ENCODE measurements around the gene ANKS1B. TPM values are rescaled to one million over a fixed set of nuclear protein-coding genes. Genes with fewer than 3 reads are reported as not detected.

Gene ANKS1B
- total RNA-seq, 1 experiment from 2014 or later = 0.54 TPM

DNA sequence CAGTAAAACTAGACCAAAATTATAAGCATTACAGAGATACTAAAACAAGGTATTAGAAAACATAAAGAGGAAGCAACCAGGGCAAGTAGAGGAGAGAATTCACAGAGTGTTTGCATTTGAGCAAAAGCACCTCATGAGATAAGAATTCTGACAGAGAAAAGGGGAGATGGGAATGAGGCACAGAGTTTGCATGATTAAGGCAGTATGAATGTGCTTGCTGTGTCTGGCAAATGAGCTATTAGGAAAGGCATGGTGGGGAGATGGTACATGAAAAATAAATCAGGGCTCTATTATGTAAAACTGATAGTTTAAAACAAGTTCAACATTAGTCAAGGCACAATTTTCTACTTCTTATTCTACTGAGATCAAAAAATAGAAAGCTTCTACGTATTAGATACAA lies 314.1 kb downstream of the ANKS1B start:
- peaks cover 13% of the 10 kb centered on the region for H3K27me3 ChIP-seq (ENCODE audit: insufficient read depth, low read length)
- H3K9me3 ChIP-seq (ENCODE audit: control insufficient read depth in 1 of 2, insufficient read depth in 1 of 2, low read depth in 1 of 2, low read length in 2 of 2) = no peaks in the 10 kb centered on the region
- H3K9me2 ChIP-seq (ENCODE audit: insufficient read depth) = no peaks in the 10 kb centered on the region
- no peaks in the 10 kb centered on the region for H3K79me2 ChIP-seq (ENCODE audit: insufficient read depth, low read length)
- H3K4me1 ChIP-seq (ENCODE audit: control insufficient read depth in 1 of 2, insufficient read depth in 2 of 2, low read length in 2 of 2) = no peaks in the 10 kb centered on the region
- TF ChIP-seq SP1 (IDR thresholded peaks at IDR 0.05; ENCODE audit: low read depth) (no peak), POLR2AphosphoS5 (IDR thresholded peaks at IDR 0.05; ENCODE audit: low read depth, low read length) (no peak), EZH2phosphoT487 (IDR thresholded peaks at IDR 0.05; ENCODE audit: borderline replicate concordance) (no peak), SIN3A (IDR thresholded peaks at IDR 0.05; ENCODE audit: low read depth) (no peak), SRF (IDR thresholded peaks at IDR 0.05; ENCODE audit: low read depth) (no peak), EGR1 (IDR thresholded peaks at IDR 0.05; ENCODE audit: low read depth) (no peak), CEBPB (IDR thresholded peaks at IDR 0.05; ENCODE audit: low read depth) (no peak), CBX3 (IDR thresholded peaks at IDR 0.05; ENCODE audit: low read depth) (no peak), TCF7L2 (IDR thresholded peaks at IDR 0.05; ENCODE audit: borderline replicate concordance, extremely low read depth, insufficient read depth, insufficient read length) (no peak), FOSL1 (IDR thresholded peaks at IDR 0.05; ENCODE audit: low read depth) (no peak), ZFX (IDR thresholded peaks at IDR 0.05) (no peak), ELF1 (IDR thresholded peaks at IDR 0.05; ENCODE audit: borderline replicate concordance, low read depth) (no peak), JUND (IDR thresholded peaks at IDR 0.05) (no peak), RAD21 (IDR thresholded peaks at IDR 0.05; ENCODE audit: low read depth) (no peak)
- TF ChIP-seq, protein P1, sequence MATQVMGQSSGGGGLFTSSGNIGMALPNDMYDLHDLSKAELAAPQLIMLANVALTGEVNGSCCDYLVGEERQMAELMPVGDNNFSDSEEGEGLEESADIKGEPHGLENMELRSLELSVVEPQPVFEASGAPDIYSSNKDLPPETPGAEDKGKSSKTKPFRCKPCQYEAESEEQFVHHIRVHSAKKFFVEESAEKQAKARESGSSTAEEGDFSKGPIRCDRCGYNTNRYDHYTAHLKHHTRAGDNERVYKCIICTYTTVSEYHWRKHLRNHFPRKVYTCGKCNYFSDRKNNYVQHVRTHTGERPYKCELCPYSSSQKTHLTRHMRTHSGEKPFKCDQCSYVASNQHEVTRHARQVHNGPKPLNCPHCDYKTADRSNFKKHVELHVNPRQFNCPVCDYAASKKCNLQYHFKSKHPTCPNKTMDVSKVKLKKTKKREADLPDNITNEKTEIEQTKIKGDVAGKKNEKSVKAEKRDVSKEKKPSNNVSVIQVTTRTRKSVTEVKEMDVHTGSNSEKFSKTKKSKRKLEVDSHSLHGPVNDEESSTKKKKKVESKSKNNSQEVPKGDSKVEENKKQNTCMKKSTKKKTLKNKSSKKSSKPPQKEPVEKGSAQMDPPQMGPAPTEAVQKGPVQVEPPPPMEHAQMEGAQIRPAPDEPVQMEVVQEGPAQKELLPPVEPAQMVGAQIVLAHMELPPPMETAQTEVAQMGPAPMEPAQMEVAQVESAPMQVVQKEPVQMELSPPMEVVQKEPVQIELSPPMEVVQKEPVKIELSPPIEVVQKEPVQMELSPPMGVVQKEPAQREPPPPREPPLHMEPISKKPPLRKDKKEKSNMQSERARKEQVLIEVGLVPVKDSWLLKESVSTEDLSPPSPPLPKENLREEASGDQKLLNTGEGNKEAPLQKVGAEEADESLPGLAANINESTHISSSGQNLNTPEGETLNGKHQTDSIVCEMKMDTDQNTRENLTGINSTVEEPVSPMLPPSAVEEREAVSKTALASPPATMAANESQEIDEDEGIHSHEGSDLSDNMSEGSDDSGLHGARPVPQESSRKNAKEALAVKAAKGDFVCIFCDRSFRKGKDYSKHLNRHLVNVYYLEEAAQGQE (IDR thresholded peaks at IDR 0.05; ENCODE audit: low read depth) = no peak
- TF ChIP-seq, protein P2, sequence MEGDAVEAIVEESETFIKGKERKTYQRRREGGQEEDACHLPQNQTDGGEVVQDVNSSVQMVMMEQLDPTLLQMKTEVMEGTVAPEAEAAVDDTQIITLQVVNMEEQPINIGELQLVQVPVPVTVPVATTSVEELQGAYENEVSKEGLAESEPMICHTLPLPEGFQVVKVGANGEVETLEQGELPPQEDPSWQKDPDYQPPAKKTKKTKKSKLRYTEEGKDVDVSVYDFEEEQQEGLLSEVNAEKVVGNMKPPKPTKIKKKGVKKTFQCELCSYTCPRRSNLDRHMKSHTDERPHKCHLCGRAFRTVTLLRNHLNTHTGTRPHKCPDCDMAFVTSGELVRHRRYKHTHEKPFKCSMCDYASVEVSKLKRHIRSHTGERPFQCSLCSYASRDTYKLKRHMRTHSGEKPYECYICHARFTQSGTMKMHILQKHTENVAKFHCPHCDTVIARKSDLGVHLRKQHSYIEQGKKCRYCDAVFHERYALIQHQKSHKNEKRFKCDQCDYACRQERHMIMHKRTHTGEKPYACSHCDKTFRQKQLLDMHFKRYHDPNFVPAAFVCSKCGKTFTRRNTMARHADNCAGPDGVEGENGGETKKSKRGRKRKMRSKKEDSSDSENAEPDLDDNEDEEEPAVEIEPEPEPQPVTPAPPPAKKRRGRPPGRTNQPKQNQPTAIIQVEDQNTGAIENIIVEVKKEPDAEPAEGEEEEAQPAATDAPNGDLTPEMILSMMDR (IDR thresholded peaks at IDR 0.05 in 2 of 3, conservative IDR thresholded peaks at IDR 0.05 in 1 of 3; ENCODE audit: borderline replicate concordance in 1 of 3, insufficient read depth in 1 of 3, low read depth in 2 of 3, low read length in 2 of 3) = no peak
- TF ChIP-seq, protein P3, sequence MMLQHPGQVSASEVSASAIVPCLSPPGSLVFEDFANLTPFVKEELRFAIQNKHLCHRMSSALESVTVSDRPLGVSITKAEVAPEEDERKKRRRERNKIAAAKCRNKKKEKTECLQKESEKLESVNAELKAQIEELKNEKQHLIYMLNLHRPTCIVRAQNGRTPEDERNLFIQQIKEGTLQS (IDR thresholded peaks at IDR 0.05) = no peak
- TF ChIP-seq, protein P4, sequence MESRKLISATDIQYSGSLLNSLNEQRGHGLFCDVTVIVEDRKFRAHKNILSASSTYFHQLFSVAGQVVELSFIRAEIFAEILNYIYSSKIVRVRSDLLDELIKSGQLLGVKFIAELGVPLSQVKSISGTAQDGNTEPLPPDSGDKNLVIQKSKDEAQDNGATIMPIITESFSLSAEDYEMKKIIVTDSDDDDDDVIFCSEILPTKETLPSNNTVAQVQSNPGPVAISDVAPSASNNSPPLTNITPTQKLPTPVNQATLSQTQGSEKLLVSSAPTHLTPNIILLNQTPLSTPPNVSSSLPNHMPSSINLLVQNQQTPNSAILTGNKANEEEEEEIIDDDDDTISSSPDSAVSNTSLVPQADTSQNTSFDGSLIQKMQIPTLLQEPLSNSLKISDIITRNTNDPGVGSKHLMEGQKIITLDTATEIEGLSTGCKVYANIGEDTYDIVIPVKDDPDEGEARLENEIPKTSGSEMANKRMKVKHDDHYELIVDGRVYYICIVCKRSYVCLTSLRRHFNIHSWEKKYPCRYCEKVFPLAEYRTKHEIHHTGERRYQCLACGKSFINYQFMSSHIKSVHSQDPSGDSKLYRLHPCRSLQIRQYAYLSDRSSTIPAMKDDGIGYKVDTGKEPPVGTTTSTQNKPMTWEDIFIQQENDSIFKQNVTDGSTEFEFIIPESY (IDR thresholded peaks at IDR 0.05; ENCODE audit: extremely low read depth, insufficient replicate concordance, low read length) = no peak
- TF ChIP-seq, protein P5, sequence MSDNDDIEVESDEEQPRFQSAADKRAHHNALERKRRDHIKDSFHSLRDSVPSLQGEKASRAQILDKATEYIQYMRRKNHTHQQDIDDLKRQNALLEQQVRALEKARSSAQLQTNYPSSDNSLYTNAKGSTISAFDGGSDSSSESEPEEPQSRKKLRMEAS (IDR thresholded peaks at IDR 0.05) = no peak
- no peak overlapping the region for H3K4me3 ChIP-seq (replicated peaks in 1 of 2; ENCODE audit: low read depth in 1 of 2, low read length in 2 of 2)
- ChIA-PET POLR2A (no interaction called here), CTCF (no interaction called here), RAD21 (ENCODE audit: low non-redundant PET in 1 of 2, low total read pairs in 2 of 2, uncharacterized antibody in 2 of 2, unreplicated experiment in 2 of 2) (no interaction called here)
- no TSS peak for BruUV-seq (replicated peaks)
- DNase-seq (ENCODE audit: low read depth, low spot score) (no peak), ATAC-seq (no peak)
- no peak overlapping the region for H3K9ac ChIP-seq (ENCODE audit: low read length)
- H3K4me2 ChIP-seq (ENCODE audit: low read length) = no peak overlapping the region
- no peak overlapping the region for H2AFZ ChIP-seq (ENCODE audit: low read depth, low read length, poor library complexity, severe bottlenecking)
- H3K27ac ChIP-seq (ENCODE audit: low read depth, low read length) = no peak overlapping the region
- no peaks in the 10 kb centered on the region for H4K20me1 ChIP-seq (ENCODE audit: insufficient read depth)
- no peaks in the 10 kb centered on the region for H3K36me3 ChIP-seq (ENCODE audit: control insufficient read depth in 1 of 2, insufficient read depth in 2 of 2, low read length in 2 of 2)
- intact Hi-C loops (cut with micrococcal nuclease) = no loop called here

Measured in HCT116 (cell line).